Muscle of back (tissue), 11 donors: ENCODE measurements around the gene GRM4. TPM values are rescaled to one million over a fixed set of nuclear protein-coding genes. Genes with fewer than 3 reads are reported as not detected.

Source experiments
- DNase-seq, 3 donors: peaks; one replicate each; pipeline versions ENCODE4 v3.0.0 to v3.0.0-alpha.2; 2013
- polyA plus RNA-seq, 10 donors: library from polyadenylated mRNA; unstranded; fragments of 120-200 nt; gene quantifications; one replicate each; pipeline ENCODE4 v1.2.1, GENCODE V29; 2013; ENCODE audit not compliant: insufficient read length in 10 of 10

GRM4 gene
- polyA plus RNA-seq, 10 donors: 0.48 to 2.6 (median 1.3) TPM

GRCh38 chr6:34143196-34143883, 2.5 kb downstream of the GRM4 start:
- no peak for DNase-seq

- no peak for DNase-seq
These were observed 3.6 kb downstream of the GRM4 start for GRCh38 chr6:34142061-34142998.

- no peak for DNase-seq
These were observed 5.8 kb downstream of the GRM4 start for GRCh38 chr6:34140075-34140474.

GRCh38 chr6:34138914-34139510, 6.9 kb downstream of the GRM4 start:
- no peak for DNase-seq

GRCh38 chr6:34138191-34138590, 7.7 kb downstream of the GRM4 start:
- no peak for DNase-seq

GRCh38 chr6:34135541-34135940, 10.3 kb downstream of the GRM4 start:
- DNase-seq: no peak

- peak; percentile 21 to 60 (median 32) for DNase-seq
These were observed 13.3 kb downstream of the GRM4 start for GRCh38 chr6:34132486-34133185.

- DNase-seq: no peak
These were observed 14.3 kb downstream of the GRM4 start for GRCh38 chr6:34131326-34132290.

GRCh38 chr6:34130862-34131261, 15.0 kb downstream of the GRM4 start:
- no peak for DNase-seq

- DNase-seq: no peak
These were observed 16.1 kb downstream of the GRM4 start for GRCh38 chr6:34129753-34130152.

GRCh38 chr6:34128045-34128444, 17.8 kb downstream of the GRM4 start:
- no peak for DNase-seq

- no peak for DNase-seq
These were observed 19.5 kb downstream of the GRM4 start for GRCh38 chr6:34126419-34126818.

GRCh38 chr6:34125939-34126338, 19.9 kb downstream of the GRM4 start:
- no peak for DNase-seq

GRCh38 chr6:34120953-34121675, 24.8 kb downstream of the GRM4 start:
- no peak for DNase-seq

GRCh38 chr6:34115915-34116314, 30.0 kb downstream of the GRM4 start:
- no peak for DNase-seq

- DNase-seq: peak; percentile 33 to 75 (median 61)
These were observed 30.5 kb downstream of the GRM4 start for GRCh38 chr6:34115403-34115795.

GRCh38 chr6:34114695-34115402, 31.0 kb downstream of the GRM4 start:
- DNase-seq: no peak

- DNase-seq: no peak
These were observed 32.4 kb downstream of the GRM4 start for GRCh38 chr6:34113532-34113931.

- no peak for DNase-seq
These were observed 33.8 kb downstream of the GRM4 start for GRCh38 chr6:34112126-34112525.
